NCI-H187 (cell line): ENCODE measurements around the gene GFPT2.

Experiments used
- DNase-seq, 2 experiments: peaks; one replicate each; lab custom pipeline; 2025; lab: John Stamatoyannopoulos, UW

The GFPT2 gene

DNA sequence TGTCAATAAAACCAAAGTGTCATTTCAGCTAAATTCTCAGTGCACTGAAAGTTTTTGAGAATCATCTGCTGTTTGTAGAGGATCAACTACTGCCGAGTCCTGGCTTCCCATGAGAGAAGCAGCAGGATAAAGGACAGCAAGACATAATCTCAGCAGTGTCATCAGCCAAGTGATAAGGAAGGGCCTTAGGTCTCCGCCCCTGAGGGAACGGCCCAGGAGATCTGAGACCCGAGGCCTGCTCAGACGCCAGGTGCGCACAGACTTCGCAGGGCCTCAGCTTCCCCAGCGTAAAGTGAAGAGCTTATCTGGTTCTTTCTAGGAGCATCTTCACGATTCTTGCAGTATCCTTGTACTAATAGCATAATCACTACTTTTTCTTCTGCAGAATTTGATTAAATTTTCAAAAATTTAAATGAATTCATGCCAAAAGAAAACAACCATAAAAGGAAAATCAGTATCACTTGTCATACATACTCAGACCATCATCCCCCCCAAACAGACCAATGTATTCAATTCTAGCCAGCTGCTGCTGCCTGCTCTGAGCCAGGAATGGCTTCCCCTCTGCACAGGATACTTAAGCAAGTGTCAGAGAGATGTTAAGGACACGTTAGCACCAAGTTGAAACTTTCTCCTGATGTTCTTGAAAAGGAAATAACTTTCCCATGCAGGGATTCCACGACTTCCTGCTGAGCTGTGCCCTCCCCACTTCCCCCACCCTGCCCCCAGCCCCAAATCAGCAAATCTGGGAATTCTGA is 2.2 kb downstream of the GFPT2 start:
- DNase-seq, result no peak

DNA sequence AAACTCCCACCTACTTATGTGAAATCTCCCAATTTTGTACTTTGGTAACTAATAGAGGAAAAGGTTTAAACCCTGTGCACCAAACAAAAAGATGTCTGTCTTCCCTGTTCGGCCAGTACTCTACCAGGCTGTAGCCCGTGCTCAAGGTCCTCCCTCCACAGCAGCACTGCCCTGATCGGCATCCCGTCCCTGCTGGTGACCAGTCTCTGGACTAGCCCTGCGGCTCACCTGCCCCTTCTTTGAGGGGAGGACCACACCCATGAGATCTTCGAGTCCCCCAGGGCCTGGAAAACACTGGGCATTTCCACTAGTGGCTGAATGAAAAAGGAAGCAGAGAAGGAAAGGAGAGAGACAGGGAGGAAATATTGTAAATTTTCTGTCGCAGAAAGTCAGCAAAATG is 2.8 kb downstream of the GFPT2 start:
- no peak for DNase-seq

DNA sequence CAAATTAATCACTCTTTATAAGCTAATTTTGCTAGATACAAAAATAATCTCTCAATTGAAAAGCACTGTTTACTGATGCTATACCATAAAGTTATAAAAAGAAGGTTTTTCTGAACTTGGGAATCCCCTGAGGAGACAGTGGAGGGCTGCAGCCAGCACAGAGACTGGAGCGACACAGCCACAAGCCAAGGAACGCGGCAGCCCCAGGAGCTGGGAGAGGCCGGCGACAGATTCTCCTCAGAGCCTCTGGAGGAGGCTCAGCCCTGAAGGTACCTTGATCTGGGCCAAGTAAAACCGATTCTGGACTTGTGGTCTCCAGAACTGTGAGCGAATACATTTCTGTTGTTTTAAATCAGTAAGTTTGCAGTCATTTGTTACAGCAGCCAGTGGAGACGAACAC is 3.7 kb downstream of the GFPT2 start:
- no peak for DNase-seq

DNA sequence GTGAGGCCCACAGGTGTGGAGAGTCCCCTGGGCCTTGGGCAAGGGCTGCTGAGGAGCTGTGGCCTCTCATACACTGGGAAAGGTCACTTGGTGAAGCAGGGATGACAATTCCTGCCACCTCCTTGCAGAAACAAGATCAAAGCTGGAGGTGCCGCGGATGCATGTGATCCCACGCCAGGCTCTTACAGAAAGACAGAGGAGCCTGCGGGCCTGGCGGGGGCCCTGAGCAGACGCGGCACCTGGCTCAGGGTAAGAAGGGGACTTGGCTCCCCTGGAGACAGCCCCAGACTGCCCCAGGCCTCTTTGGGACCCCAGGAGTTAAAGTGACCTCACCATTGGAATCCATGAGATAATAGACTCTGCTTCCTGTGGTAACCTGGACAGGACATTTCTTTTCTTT is 4.8 kb downstream of the GFPT2 start:
- no peak for DNase-seq

DNA sequence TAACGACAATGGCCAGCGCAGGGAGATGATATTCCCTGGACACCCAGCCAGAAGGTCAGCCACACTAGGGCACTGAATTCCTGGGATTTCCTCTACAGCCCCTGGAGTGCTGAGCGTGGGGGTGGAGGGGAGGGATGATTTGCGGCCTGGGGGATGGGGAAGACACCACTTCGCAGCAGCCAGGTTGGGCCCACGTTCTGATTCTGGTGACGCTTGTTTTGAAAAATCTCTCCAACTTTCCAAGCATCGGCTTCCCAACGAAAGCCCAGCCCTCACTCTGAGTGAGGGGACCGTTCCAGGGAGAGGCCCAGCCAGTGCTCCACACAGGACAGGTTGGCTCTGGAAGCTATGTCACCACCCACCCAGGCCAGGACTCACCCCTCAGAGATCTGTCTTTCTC is 5.4 kb downstream of the GFPT2 start:
- no peak for DNase-seq

DNA sequence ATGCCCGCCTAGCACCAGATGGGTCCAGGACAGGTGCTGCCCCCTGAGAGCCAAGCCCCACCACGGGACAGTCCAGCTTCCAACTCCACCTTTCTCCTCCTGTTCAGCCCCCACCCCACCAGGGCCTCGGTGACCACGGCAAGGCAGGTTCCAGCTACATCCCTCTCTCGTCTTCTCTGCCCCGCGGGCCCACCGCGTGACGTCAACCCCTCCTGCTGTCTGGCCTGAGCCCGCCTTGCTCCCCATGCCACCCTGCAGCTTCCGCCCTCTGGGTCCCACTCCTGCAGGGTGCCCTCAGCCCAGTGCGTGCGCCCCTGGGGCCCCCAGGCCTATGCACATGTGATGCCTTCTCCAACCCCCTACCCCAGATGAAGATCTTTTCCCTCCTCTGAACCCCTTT is 6.8 kb downstream of the GFPT2 start:
- no peak for DNase-seq

DNA sequence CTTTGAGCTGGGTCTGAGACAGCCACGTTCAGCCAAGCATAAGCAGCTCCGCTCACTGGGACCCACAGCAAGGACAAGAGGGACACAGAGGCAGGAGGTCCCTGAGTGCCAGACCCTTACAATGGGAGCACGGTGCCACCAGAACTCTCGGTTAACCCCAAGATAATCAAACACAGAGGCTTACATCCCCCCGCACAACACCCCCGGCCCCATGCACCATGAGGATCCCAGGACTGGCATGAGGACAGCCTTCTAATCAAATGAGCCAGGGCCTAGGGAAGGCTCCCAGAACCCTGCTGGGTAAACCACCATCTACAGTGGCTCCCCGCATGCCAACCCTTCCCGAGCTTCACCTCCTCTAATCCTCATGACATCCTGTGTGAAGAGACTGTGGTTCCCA is 7.4 kb downstream of the GFPT2 start:
- DNase-seq, result no peak

DNA sequence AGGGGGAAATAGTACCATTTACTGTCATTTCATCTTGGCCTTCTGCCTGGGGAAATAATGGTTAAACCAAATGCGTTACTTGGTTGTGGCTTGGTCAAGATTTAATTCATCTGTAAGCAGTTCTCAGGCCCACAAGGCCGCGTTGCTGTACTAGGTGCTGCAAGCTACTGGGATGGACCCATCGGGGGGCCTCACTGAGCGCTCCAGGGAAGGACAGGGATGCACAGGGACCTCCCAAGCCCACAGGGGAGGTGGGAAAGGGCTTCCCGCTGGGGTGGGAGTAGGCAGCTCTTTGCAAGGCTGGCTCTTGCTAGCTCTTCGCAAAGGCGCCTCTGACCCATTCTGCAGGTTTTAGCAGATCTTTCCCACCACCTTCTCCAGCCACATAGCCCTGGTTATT is 8.0 kb downstream of the GFPT2 start:
- no peak for DNase-seq

DNA sequence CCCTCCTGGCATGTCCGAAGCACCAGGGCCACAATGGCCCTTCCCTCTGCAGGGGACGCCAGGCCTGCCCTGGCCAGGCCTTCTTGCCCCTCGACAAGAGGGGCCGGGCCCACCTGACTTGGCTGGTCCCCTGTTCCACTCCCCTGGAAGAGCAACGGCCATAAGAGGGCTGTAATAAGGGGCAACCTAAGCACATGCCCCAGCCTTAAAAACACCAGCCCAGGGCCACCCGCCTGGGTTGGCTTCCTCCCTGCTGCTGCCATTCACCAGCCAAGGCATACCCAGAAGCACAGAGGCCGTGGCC is 8.5 kb downstream of the GFPT2 start:
- no peak for DNase-seq

DNA sequence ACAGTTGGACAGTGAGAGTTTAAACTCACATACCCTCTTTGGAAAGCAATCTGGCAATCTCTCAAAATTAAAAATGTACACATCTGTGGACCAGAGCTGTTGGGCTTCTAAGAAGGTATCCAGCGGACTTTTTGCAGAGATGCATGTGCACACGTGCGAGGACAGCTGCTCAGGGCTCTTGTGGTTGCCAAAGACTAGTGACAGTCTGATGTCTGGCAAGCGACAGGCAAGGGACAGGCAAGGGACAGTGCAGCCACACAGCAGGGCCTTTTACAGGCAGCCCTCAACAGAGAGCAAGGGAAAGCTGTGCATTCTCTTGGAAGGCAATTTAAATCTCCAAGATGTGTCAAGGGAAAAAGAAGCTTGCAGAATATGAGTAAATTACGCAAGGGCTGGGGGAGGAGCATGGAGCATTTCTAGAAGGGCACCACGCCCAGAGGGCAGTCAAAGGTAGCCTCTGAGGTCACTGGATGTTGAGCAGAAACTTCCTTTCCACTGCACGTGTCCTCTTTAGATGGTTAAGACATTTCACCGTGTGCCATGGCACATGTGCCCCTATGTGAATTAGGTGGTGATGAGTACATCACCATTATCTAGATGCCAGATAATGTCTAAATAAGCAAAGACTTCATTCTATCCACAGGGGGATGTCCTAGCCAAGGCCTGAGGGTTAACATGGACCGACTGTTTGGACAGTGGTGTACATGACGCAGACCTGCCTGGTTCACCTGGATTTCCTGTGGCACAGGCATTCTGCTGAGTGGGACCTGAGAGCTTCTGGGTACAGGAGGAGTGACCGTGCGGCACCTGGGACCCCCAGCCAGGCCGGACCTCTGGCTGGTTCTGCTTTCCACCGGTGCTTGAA is 9.1 kb downstream of the GFPT2 start:
- DNase-seq, result no peak

DNA sequence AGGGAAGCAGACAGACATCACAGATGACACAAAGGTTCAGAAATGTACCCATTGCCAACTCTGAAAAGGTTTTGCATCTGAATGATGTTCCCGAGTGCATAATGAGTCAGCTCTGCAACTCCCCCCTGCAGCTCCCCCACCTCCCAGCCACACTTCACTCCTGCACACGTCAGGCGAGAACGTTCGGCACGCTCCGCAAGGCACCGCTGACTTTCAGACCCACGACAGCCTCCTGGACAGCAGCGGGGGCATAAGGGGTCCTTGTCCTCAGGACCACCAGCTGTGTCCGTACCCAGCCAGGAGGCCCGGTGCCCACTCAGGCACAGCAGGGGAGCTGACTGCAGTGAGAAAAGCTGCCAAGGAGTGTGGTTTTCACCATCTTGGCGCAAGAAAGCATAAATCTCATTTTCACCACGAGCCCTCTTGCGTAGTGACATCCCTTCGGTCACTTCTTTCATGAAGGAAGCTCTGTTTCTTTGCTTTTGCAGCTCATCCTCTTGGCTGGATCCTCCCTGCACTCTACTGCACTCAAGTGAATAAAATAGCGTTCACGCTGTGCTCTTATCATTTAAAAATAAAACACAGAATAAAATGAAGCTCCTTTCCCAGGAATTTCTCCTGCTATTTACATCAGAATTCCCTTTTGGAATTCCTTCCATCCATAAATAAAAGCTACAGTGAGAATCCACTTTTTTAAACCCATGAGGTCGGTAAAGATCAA is 9.9 kb downstream of the GFPT2 start:
- no peak for DNase-seq

DNA sequence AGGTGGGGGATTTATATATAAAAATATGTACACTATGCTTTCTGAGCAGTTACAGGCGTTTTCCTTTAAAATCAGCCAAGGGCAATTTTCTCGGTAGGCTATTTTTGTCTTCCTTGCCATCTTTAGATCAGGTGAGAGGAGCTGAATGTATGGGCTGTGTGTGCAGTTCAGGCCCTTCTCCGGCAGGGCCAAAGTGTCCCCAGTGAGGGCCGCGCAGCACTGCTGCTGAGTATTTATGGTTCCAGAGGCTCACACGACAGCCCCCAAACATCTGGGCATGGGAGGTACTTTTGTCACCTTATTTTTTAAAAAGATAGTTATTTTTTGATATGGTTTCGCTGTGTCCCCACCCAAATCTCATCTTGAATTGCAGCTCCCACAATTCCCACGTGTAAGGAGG is 11.5 kb downstream of the GFPT2 start:
- DNase-seq, result no peak

DNA sequence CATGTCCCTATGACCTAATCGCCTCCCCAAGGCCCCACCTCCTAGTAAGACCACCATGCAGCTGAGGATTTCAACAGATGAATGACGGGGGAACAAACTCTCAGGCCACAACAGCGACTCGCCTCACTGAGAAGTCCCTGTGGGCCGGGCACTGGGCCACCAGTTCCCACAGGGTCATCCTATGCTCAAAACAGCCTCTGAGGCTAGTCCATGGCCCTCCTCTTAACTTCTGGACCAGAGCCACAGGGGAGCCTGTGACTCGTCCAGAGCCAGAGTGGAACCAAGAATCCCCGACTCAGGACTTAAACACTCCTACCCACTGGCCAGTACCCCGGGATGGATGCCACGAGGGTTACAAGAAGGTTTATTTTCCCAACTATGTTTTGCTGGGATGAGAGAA is 12.3 kb downstream of the GFPT2 start:
- DNase-seq, result no peak

DNA sequence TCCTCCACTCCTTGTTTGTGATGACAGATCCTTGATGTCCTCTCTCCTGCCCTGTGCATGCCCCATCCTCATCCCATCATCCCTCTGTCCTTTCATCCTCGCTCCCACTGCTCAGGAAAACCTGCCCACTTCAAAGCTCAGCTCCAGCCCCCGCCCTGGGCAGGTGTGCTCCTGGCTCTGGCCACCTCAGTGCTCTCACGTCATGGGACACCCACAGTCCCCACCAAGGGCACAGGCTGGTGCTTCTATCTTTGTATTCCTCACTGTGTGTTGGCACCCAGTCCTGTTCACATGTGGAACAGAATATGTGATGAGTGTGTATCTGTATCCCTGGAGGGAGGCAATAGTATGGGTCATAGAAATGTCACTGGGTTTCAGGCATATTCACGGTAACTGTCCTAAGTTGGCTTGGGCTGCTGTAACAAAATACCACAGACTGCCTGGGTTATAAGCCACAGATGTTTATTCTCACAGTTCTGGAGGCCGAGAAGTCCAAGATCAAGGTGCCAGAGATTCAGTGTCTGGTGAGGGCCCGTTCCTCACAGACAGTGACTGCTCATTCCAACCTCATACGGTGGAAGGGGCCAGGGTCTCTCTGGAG is 13.5 kb downstream of the GFPT2 start:
- no peak for DNase-seq

DNA sequence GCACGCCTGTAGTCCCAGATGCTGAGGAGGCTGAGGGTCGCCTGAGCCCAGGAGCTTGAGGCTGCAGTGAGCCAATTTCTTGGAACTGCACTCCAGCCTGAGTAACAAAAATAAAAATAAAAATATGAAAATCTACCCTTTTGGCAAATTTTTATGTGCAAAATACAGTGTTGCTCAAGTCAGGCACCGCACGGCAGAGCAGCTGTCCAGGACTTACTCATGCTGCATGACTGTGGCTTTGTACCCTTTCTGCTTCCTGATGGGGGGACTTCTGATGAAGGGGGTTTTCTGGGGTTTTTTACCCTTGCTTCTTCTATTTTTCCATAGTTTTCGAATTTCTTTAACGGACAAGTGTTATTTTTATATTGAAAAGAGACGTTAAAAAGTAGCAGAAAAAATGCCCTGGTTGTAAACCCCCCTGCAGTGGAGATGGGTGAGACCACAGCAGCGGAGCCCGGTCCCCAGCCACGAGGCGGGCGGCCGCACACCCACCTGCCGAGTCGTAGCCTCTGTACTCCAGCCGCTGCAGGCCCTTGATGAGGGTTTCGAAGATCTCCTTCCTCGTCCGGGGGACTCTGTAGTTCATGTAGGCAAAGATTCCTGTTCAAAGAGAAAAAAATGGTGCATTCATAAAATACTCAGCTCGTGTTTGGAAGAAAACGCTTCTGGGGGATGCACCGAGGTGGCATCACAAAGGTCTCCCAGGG is 15.0 kb downstream of the GFPT2 start:
- no peak for DNase-seq

DNA sequence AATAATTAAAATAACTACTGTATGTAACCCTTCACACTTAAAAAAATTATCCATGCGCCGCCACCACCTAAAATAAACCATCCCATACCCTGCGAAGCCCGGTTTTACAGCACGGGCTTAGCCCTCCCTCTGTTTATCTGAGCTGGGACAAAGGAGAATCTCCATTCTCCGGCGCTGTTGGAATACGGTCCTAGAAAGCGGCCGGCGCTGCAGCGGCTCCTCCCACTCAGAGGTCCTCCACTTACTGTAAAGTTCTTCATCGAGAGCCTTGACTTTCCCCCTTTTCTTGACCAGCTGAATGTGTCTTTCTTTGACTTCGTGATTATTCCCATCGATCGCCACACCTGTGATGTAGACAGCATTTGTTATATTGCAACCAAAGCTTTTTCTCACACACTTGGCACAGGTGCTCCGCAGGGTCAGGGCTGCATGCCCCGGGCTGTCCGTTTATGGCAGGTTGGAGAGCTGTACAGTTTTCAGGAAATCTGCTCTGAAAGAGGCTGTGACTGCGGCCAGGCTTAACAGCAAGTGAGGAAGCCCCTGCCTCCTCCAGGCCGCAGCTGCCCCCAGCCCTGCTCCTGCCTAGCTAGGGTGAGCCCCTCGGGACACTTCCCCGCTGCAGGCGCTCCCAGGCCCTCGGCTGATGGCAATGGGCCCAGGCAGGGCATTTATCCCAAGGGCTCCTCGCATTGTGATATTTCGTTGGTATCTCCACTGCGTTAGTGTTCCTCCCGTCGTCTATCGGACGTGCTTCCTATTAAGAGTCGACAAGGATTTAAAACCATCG is 16.7 kb downstream of the GFPT2 start:
- no peak for DNase-seq

DNA sequence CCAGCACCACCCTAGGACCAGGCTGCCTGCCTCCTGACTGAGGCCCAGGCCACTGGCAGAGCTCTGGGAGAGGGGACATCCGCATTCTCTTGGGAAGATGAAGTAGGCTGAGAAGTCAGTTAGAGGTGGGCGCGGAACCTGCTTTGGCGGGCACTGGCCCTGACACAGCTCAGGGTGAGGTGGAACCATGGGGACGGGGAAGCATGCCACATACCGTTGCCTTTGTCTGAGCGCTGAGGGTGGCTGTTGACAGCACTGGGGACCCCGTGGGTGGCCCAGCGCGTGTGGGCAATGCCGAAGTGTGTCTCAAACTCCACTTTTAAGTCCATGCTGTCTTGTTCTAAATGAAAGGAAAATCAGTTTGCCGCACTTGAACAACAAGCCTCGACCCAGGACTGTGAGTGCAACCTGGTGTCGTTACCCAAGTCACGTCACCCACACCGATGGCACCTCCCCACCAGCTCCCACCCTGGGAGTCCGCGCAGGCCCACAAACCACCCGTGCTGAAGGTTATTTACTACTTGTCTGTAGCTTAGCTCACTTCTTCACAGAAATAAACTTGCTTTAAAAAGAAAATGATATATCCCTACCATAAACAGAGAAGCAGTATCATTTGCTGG is 17.4 kb downstream of the GFPT2 start:
- DNase-seq, result no peak

DNA sequence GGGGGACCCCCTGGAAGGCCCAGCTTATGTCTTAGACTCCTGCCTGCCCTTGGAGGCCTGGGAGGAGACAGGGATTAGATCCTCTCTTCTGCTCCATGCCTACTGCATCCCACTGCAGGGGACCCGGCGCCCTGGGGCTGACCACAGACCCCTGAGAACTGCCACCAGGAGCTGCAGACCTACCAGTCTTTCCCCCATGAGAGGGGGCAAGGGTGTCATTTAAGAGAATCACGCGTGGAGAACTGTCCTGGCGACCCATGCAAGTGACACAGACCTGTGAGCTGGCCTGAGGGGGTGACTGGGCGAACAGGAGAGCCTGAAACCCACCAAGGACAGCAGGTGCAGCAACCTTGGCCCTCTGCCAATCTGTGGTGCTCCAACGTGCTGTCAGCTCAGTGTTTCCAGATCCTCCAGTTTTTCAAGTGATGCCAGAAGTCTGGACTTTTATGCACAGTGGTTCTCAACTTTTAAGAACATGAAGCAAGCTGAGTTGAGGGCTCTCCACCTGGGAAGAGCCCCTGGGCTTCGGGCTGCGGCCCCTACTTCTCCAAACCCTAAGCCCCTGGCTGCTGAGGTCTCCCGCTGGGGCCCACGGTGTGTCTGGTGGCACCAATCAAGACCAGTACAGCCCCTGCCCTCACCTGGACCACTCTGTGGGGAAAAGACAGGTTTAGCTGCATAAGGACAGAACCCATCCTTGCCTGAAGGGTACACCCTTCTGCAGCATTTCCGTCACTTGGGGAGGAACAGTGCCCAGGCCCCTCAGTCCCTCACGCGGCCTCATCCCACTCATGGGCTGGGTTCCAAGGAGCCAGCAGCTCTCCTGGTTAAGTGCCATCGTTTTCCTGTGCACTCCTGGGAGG is 18.2 kb downstream of the GFPT2 start:
- no peak for DNase-seq

DNA sequence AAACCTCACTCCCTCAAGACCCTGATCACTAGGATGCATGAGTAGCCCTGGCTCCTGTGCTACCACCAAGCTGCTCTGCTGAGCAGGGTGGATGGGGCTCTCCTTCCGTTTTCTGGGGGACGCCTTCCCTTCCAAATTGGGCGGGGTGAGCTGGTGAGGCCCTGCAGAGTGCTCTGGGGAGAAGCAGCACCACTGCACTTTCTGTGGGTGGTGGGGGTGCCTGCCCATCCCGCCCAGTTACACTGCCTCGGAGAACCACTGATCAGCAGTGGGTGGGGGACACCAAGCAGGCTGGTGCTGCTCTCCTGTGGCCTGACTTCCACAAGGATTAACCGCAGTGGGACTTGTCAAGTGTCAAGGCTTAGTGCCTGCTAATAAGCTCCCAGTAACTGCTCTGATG is 19.0 kb downstream of the GFPT2 start:
- DNase-seq, result no peak

DNA sequence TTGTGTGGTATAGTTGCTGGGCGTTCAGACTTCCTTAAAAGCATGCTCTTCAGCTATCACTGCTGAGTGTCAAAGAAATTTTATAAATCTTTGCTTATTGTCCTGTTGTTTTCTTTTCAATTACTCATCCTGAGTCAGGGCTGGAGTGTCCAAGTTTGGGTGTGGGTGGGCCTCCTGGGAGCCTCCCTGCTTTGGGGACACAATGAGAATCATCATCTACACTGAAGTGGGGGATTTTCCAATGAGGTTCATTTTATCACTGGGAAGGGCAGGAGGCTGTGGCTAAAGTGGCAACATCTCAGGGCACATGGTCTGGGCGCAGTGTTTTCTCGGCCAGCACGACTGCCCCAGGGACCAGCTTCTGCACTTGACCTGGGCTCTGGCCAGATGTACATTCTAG is 19.5 kb downstream of the GFPT2 start:
- DNase-seq, result no peak
